NCI-H1694 (cell line): ENCODE results near the gene CHRM3.

Experiments
- DNase-seq: peaks from one replicate; lab custom pipeline; 2025; lab: John Stamatoyannopoulos, UW

CHRM3 gene

DNA sequence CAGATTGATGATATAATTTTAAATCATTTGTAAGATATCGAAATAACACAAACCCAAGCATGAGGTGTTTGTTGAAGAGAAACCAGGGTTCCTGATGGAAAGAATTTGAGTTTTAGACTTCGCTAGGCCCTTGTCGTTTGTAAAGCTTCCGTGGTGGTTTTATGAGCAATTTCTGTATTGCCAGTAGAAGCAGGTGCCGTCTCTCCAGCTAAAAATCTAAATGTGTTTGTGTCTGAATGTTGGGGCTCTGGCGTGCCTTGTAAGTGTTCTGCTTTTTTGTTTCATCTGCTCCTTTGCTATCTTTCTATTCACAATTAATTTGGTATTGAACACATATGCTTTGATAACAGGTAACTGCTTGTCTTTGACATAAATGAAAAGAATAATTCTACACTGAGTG is 27.5 kb downstream of the CHRM3 start:
- no peak for DNase-seq

DNA sequence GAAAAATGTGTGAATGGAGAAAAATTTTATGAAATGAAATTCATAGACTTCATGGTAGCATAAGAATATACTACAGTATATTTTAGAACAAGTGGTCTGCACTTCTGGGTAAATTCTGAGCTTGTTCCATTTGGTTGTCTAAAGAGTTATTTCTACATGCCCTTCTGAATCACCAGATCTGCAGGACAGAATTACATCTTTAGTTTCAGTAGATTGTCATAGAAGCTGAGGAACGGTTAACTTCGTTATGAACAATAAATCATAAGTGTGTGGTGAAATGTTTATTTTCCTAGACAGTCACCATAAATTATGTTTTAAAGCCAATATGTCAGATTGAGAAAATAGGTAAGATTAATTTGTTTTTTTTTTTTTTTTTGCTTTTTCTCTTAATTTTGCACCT is 30.9 kb downstream of the CHRM3 start:
- no peak for DNase-seq

- no peak for DNase-seq
These were observed 31.7 kb downstream of the CHRM3 start for GRCh38 chr1:239417986-239418640.

- no peak for DNase-seq
These were observed 32.3 kb downstream of the CHRM3 start for GRCh38 chr1:239418681-239419080.

GRCh38 chr1:239421811-239422210 is 35.4 kb downstream of the CHRM3 start:
- DNase-seq = no peak

- no peak for DNase-seq
These were observed 36.5 kb downstream of the CHRM3 start for GRCh38 chr1:239422818-239423217.

DNA sequence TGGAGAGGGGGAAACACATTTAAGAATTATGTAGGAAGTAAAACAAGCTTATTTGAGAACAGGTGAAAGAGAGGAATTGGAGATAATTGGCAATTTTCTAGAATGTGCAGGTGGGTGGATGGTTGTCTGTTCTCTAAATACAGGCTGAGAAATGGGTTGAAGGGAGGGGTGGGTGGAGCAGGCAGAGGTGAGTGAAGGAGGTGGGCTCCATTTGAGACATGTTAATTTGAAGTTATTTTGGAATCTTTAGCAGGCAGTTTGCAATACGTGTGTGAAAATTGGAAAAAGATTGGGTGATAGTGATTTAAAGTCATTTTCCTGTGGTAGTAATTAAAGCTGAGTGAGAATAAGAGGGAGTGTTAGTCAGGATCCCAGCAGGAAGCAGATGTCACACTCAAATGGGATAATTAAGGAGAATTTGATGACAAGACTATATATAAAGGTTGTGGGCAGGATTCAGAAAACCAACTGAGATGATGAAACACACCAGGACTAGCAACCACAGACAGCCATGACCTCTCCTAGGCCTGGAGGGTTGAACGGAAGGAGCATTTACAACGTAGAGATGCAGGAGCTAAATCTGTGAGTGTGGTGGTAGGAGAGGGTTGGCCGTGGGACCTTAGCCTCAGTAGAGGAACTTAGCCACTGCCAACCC is 40.6 kb downstream of the CHRM3 start:
- DNase-seq = no peak

GRCh38 chr1:239427712-239428111 is 41.3 kb downstream of the CHRM3 start:
- DNase-seq = no peak

DNA sequence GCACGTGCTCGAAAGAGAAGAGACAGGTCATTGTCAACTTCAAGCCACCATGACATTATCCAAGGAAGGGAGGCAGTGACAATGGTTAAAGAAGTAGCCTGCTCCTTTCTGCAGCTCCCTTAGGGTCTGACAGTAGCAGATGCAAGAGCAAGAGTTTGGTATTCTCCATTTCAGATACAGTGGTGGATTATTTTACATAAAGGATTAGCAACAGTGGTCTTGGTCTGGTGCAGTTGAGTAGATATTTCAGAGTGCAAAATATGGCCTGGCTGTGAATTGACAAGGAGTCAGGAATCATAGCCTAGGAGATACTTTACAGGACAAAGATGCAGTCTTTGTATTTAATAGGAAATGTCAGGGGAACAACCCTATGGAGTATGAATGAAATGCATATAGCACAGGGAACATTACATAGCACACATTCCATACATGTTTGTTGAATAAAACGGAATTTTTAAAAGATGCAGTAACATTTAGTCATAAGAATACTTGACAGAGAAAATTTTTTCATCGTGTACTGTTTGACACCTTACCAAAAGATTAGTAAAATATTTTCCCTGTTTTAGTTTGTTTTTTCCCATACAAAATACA is 41.8 kb downstream of the CHRM3 start:
- no peak for DNase-seq

DNA sequence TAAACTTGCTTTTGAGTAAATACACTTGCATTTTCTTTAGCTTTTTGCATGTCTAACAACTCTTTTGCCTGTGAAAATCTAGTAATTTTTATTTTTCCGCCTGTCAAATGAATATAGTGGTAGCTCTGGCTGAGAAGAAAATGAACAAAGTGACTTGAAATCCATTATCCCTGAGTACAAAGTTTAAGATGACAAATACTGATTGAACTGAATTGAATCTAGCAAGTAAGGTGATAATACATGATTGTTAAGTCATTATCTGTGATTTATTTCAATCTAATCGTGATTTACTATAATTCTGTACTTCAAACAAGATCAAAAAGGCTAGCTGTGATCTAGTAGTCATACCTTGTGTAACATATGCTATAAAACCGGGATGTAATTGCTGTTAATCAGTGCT is 42.8 kb downstream of the CHRM3 start:
- no peak for DNase-seq

DNA sequence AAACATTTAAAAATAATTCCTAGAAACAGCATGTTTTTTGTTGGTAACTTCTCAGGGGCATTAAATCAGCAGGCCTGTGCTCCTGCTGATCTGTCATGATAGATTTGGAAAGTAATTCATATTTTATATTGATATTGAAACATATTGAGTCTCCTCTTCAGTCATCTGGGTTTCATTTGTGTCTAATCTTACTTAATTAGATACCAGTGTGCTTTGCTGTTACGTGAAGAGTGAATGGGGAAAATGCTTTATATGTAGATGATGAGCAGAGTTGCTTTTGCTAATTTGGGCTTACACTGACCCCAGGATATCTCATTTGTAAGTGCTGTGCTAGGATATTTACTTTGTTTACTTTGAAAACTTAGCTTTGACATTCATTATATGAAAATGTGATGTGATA is 45.9 kb downstream of the CHRM3 start:
- DNase-seq = no peak

DNA sequence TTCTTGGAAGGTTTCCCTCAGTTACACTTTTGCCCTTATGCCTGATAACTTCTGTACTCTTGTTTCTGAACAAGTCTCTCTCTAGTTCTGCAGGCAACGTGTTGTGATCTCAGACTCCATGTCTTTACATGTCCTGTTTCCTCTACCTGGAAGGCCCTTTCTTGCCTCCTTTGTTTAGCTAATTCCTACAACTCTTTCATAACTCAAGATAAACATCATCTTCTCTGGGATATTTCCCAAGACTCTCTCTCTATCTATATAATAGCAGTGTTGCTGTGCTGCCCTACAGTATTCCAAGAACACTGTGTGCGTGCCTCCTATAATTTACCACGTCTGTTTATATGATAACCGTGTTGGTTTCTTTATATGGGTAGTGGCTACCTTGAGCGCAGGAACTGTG is 47.8 kb downstream of the CHRM3 start:
- DNase-seq = no peak
